Activated B cell treated with CpG ODN at 0.5 μM for 24 hours (primary cell): ENCODE results near the gene PRR18. TPM values are rescaled to one million over a fixed set of nuclear protein-coding genes. Genes with fewer than 3 reads are reported as not detected.
A peak's percentile ranks its signal among the peaks of the same experiment; 100 is the strongest.

Source experiments
- ATAC-seq: fragments of 200-7000 bp; cut with Tn5 transposase; one replicate; pipeline ENCODE4 v1.10.0; 2021; ENCODE audit warnings: low read depth, mild to moderate bottlenecking, moderate library complexity
- CTCF ChIA-PET: fragments of 350-600 bp; sonication (Branson Sonifier 250); formaldehyde crosslinking; loops from one replicate; lab custom pipeline; 2021; ENCODE audit warnings: antibody characterized with exemption; lab: Charles Lee
- POLR2A ChIA-PET: fragments of 350-600 bp; sonication (Branson Sonifier 250); formaldehyde crosslinking; loops from one replicate; lab custom pipeline; 2021; ENCODE audit warnings: antibody characterized with exemption; lab: Charles Lee
- DNase-seq: peaks from one replicate; pipeline ENCODE4 v3.0.0; 2022
- H3K27ac Mint-ChIP-seq: one replicate; pipeline ENCODE4 v1.8.0; 2020; ENCODE audit warnings: mixed read lengths
- H3K27me3 Mint-ChIP-seq: one replicate; pipeline ENCODE4 v1.8.0; 2021; ENCODE audit warnings: mixed read lengths
- H3K36me3 Mint-ChIP-seq: one replicate; pipeline ENCODE4 v1.8.0; 2021; ENCODE audit warnings: low read depth, mixed read lengths
- H3K4me1 Mint-ChIP-seq: one replicate; pipeline ENCODE4 v1.8.0; 2021; ENCODE audit warnings: mixed read lengths
- H3K4me3 Mint-ChIP-seq: one replicate; pipeline ENCODE4 v1.8.0; 2020; ENCODE audit warnings: mild to moderate bottlenecking, mixed read lengths
- H3K9me3 Mint-ChIP-seq: one replicate; pipeline ENCODE4 v1.8.0; 2020; ENCODE audit warnings: mixed read lengths
- intact Hi-C: fragments of 100-400 bp; cut with micrococcal nuclease; formaldehyde crosslinking; loops from one replicate; pipeline ENCODE4 v1.15.1; 2024
- total RNA-seq: library from RNA; stranded (reverse); gene quantifications from 2 replicates; pipeline ENCODE4 v1.2.3, GENCODE V29; 2022
- TF ChIP-seq, protein P1 (sequence below): fragments of 200-600 bp; IDR thresholded peaks from one replicate; pipeline ENCODE4 v1.8.0; 2022; ENCODE audit warnings: antibody characterized with exemption, mild to moderate bottlenecking

The PRR18 gene
- total RNA-seq, 1 donor from 2014 or later = not detected

DNA sequence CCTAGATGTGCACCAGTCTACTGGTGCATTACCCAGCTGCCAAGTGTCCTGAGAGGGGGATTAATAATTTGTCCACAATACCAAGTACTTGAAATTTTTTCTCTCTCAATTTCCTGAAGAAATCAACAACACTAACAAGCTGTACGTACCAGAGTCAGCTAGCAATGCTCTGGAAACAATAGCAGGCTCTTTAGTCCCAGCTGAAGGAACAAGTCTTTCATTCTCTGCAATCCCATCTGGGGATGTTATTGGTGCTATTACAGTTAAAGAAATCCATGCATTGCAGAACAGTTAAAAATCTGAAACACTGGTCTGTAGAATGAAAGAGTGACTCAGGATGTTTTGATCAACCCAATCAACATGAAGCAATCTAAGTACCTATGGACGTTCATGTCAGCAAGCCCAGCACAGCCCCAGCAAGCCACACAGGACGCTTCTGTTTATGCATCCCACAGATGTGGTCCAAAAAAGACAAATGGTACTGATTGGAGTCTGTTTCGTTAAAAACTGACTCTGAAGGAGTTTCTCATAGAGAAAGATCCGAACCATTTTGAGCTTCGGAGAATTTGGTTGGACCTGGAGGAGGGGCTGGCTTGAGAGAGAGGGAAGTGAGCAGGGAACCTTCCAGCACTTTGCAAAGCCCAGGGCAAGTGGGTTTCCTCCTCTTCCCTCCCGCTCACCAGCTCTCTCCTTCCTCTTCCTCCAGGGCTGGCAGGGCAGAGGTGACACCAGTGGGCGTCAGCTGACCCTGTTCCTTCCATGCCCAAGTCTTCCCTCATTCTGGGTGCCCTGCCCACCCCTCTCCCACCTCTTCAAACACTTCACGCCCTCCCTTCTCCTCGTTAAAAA is 11.9 kb downstream of the PRR18 start:
- Mint-ChIP-seq H3K36me3 (no peaks in the 10 kb centered on the region), H3K4me1 (peaks cover 20% of the 10 kb centered on the region), H3K27me3 (peaks cover 15% of the 10 kb centered on the region), H3K4me3 (no peak overlapping the region), H3K27ac (no peak overlapping the region), H3K9me3 (no peaks in the 10 kb centered on the region)
- no peak for ATAC-seq
- CTCF ChIA-PET = interaction anchor here (1.3 kb wide), 2 partner anchors 85 to 103 kb away, joined by 3 to 4 read pairs; no protein-coding TSS in a partner anchor
- POLR2A ChIA-PET = no interaction called here
- TF ChIP-seq, protein P1, sequence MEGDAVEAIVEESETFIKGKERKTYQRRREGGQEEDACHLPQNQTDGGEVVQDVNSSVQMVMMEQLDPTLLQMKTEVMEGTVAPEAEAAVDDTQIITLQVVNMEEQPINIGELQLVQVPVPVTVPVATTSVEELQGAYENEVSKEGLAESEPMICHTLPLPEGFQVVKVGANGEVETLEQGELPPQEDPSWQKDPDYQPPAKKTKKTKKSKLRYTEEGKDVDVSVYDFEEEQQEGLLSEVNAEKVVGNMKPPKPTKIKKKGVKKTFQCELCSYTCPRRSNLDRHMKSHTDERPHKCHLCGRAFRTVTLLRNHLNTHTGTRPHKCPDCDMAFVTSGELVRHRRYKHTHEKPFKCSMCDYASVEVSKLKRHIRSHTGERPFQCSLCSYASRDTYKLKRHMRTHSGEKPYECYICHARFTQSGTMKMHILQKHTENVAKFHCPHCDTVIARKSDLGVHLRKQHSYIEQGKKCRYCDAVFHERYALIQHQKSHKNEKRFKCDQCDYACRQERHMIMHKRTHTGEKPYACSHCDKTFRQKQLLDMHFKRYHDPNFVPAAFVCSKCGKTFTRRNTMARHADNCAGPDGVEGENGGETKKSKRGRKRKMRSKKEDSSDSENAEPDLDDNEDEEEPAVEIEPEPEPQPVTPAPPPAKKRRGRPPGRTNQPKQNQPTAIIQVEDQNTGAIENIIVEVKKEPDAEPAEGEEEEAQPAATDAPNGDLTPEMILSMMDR = no peak
- intact Hi-C loops = no loop called here
- DNase-seq = no peak

DNA sequence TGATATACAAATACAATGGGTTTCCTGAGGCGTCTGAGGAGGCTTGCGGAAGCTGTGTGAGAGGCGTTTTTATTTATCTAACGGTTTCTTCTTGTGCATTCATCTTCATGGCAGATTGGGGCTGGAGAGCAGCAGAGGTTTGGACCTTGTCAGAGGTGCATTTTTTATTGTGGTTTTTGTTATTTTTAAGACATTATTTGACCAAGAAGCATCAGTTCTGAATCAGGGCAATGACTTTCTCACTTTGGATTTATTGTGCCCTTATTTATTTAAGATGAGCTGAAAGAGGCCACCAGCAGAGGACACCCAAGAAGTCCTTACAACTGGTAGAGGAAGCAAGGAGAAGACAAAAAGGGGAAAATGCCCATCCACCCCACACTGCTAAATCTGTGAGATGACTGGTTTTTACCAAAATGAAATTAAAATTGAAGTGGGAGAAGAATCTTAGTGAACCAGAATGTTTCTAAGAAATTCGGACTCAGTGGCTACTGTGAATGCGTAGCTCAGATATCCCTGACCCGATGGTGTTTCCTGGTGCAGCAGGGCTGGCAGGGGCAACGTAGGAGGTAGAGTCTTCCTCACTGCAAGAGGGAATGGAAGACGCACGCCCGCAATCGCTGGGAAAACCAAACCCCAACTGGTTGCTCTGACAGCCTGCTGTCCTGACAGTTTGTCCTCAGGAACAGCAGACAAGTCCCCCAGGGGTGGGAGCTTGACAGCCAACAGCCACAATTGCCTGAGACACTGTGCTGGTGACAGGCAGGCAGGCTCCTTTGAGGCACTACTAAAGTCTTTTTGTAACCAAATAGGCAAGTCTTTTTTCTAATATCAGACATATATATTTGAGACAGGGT is 14.2 kb downstream of the PRR18 start:
- CTCF ChIA-PET = no interaction called here
- Mint-ChIP-seq H3K9me3 (no peaks in the 10 kb centered on the region), H3K27ac (no peak overlapping the region)

DNA sequence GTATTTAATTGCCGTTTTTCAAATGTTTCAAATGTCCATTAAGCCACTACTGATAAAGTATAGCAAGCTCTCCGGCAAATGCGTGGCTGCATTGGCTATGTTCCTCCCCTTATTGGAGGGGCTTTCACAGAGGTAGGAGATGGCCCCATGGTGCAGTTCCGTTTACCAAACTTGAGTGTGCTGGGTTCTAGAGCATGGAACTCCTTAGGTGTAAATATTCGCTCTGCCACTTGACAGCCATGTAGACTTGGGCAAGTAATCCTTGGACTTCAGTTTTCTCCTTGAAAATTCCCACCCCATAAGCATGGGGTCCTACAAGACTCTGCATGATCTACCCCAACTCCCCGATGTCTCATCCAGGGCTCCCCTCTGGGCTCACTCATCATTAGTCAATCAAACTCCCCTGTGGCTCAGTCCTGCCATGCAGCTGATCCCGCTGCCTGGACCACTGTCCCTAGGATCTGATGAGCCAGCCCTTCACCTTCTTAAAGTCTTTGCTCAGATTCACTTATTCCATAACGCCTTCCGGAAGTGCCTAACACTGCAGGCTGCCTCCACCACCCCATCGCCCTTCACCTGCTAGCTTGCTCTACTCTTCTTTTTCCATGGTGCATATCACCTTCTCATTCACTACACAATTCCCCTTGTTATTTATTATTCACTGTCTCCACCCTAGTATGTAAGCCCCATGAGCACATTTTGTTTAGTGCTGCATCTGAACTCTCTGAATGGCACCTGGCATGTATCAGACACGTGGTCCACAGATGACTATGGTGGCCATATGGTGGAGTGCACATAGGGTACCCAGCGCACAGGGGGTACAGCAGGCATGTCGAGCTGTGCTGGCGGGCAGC is 18.8 kb downstream of the PRR18 start:
- DNase-seq = no peak
- TF ChIP-seq, protein P1 = no peak
- POLR2A ChIA-PET = no interaction called here
- no peaks in the 10 kb centered on the region for H3K9me3 Mint-ChIP-seq
- H3K36me3 Mint-ChIP-seq = no peaks in the 10 kb centered on the region
- intact Hi-C loops = loop anchor here (5.0 kb wide), 1 partner anchor 53 kb away; the partner anchor contains the start of gene SFT2D1
- H3K4me3 Mint-ChIP-seq = no peak overlapping the region
- peaks cover 22% of the 10 kb centered on the region for H3K4me1 Mint-ChIP-seq
- no peak overlapping the region for H3K27ac Mint-ChIP-seq
- CTCF ChIA-PET = interaction anchor here (1.0 kb wide), 1 partner anchor 24 kb away, joined by 3 read pairs; no protein-coding TSS in a partner anchor
- peaks cover 5% of the 10 kb centered on the region for H3K27me3 Mint-ChIP-seq
- no peak for ATAC-seq

More for the DNA sequence above, 14.2 kb downstream of the PRR18 start:
- peaks cover 9% of the 10 kb centered on the region for H3K27me3 Mint-ChIP-seq
- H3K4me1 Mint-ChIP-seq = peaks cover 20% of the 10 kb centered on the region
- ATAC-seq = no peak
- TF ChIP-seq, protein P1 = no peak
- POLR2A ChIA-PET = interaction anchor here (1.0 kb wide), 1 partner anchor 8 kb away, joined by 3 read pairs; no protein-coding TSS in a partner anchor
- DNase-seq = no peak
- H3K4me3 Mint-ChIP-seq = no peak overlapping the region
- no peaks in the 10 kb centered on the region for H3K36me3 Mint-ChIP-seq
- intact Hi-C loops = no loop called here

DNA sequence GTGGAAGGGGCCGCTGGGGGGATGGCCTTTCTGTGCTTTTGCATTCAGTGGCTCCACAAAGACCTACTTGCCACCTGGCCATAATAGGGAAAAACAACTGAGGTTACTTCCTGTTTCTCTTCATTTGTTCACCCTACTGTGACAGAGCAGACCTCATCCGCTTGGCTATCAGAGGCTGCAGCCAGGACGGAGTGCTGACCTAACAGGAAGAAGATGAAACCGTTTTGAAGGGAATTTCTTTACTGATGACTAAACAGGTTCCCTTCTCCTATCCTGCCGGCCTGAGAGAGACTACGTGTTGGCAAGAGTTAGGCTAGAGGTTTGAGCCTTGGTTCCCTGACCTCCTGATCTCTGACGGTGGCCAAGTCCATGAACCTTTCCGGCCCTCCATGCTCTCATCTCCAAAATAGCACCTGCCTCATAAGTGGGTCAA is 21.3 kb downstream of the PRR18 start:
- Mint-ChIP-seq H3K4me3 (peak overlapping the region; percentile 76), H3K4me1 (peaks cover 20% of the 10 kb centered on the region), H3K27ac (peak overlapping the region; percentile 93), H3K27me3 (peaks cover 9% of the 10 kb centered on the region), H3K36me3 (no peaks in the 10 kb centered on the region), H3K9me3 (no peaks in the 10 kb centered on the region)
- TF ChIP-seq, protein P1 = no peak
- ChIA-PET CTCF (interaction anchor here (1.9 kb wide), 1 partner anchor 12 kb away, joined by 4 read pairs; no protein-coding TSS in a partner anchor), POLR2A (interaction anchor here (0.6 to 0.8 kb wide), 2 partner anchors 56 to 85 kb away, joined by 3 to 5 read pairs; no protein-coding TSS in a partner anchor)
- intact Hi-C loops = loop anchor here (5.0 kb wide), 1 partner anchor 55 kb away; the partner anchor contains the start of gene SFT2D1
- peak; percentile 94 for ATAC-seq
- peak; percentile 30 for DNase-seq
